ENCODE results near the gene ZBTB40.

Gene ZBTB40

GRCh38 chr1:22556391-22557104 lies 104.9 kb downstream of the ZBTB40 start:
- DNase-seq (ENCODE audit: low read depth), result no peak

DNA sequence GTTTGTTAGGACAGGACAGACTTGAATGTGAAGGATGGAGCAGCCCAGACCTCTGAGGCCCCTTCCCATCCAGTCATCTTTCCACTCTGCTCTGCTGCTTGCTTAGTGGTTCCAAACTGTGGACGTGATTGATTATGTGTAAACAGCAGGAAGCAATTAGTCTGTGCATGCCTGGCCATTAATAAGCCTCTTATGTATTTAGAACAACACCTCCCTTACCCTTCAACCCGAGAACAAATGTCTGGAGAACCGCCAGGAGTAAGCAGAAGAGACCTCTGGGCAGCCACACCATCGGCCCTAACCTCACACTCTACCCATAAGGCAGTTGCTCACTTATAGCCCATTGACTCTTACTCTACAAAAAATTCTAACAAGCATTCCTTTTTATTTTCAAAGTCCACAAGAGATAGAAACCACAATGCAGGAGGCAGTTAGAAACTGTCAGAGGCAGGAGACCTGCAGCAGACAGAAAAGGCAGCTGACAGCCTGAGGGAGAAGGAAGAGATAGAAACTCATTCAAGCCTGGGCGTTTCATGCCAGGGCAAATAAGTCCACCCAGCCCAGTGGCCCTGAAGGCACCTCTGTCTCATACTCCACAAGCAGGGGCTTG lies 105.8 kb downstream of the ZBTB40 start:
- DNase-seq (ENCODE audit: low read depth), result no peak

- no peak for DNase-seq (ENCODE audit: low read depth)
Observed at GRCh38 chr1:22562584-22563583, 111.2 kb downstream of the ZBTB40 start, which contains the start of gene EPHA8. EPHA8 (plus strand) TSS chr1:22563489; CDS start chr1:22563636, 147 bp downstream.

DNA sequence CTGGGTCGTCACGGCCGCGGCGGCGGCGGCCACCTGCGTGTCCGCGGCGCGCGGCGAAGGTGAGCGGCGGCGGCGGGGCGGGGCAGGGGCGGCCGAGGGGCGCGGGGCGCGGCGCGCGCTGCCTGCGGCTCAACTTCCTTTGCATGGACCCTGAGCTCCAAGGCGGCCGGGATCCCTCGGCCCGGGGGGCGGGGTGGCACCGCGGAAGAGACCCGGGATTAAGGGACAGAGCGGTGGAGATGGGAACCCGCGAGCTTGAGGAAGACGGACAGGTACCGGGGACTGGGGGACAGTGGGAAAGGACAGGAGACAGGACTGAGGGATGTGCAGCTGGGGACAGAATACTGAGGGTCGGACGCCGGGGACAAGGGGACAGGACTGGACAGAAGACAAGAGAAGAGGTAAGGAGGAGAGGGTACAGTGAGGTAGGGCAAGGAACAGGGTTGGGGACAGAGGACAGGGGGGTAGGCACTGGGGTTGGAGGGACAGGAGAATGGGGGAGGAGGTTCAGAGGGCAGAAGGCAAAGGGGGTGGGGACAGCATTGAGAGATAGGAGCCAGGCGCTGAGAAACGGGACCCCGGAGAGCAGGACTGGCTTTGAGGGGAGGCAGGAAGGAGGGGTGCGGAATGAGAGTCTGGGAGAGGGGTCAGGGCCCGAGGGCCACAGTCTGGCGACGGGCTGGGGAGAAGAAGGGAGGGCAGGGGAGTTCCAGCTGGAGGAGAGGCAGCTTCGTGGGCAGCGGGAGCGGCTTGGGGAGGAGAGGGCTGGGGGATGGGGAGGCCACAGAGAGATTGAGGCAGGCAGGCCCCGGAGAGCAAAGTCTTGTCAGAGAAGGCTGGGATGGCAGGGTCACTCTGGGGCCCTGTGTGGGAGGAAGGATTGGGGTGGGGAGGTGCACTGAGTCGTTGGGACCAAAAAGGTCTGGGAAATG lies 112.3 kb downstream of the ZBTB40 start:
- DNase-seq (ENCODE audit: low read depth), result no peak

DNA sequence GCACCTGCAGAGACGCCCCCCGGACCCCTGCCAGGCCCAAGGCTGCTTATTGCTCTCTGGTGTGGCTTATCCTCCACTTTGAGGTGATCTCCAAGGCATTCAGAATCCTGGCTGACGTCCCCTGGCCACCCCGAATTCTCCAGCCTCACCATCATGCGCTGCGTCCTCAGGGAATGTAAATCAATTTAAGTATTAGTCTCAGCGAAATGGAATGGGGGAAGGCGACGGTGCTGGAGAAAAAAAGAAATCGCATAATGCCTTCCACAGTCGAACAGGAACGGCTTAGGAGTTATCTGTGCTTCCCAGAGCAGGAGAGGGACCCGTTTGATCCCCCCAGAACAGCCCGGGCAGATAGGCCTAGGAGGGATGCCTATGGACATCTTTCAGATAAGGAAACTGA lies 114.5 kb downstream of the ZBTB40 start:
- DNase-seq (ENCODE audit: low read depth), result no peak

DNA sequence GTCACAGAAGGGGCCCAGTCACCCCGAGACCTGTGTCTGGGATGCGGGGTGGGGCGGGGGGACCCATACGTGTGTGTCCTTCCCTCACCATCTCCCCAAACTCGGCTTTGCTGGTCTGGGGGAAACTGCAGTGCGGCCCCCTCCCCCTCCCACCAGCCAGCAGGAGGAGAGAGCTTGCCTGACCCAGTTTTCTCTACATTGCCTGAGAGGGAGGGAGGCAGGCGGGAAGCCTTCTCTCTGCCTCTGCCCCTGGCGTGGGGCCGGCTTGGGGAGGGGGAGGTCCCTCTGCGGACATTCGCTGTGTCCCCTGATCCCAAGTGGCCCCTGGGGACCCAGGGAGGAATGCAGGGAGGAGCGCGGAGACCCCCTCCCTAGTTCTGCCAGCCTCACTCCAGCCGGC lies 115.5 kb downstream of the ZBTB40 start:
- DNase-seq (ENCODE audit: low read depth), result no peak

DNA sequence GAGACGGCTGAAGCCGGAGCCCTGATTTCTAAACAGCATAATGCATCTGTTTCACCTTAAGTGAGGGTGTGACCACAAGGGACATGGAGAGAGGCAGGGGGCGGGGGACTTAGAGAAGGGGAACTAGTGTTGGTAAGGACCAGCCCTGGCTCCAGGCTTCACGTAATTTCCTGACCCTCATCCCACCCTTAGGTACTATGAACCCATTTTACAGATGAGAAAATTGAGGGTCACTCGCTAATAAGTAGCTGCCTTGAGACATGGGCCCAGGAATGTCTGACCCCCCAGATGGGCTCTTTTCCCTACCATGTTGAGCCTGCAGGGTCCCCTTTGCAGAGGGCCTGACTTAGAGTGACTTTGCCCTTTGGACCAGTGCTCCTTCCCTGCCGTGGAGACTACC lies 116.3 kb downstream of the ZBTB40 start:
- DNase-seq (ENCODE audit: low read depth), result peak; percentile 11

- DNase-seq (ENCODE audit: low read depth), result no peak
Observed at GRCh38 chr1:22569269-22569668, 117.6 kb downstream of the ZBTB40 start.

- no peak for DNase-seq (ENCODE audit: low read depth)
Observed at GRCh38 chr1:22570140-22570909, 118.7 kb downstream of the ZBTB40 start.

DNA sequence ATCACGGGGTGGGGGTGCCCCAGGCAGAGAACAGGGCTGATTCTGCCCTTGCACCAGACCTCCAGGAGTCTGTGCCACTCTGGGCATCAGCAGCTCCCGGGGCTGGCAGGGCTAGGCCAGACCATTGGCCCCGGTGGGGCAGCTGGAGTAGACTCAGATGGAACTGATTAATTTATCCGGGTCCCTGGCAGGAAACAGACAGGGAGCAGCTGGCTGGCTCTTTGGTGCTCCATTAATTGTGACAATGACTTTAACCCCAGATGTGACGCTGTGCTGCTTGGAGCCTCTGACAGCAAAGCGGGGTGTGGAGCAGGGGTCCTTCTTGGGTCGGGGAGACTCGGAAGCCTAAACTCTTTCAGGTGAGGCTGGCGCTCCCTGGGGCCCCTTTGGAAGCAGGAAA lies 121.2 kb downstream of the ZBTB40 start:
- DNase-seq (ENCODE audit: low read depth), result no peak

GRCh38 chr1:22573237-22573636 lies 121.6 kb downstream of the ZBTB40 start:
- no peak for DNase-seq (ENCODE audit: low read depth)

DNA sequence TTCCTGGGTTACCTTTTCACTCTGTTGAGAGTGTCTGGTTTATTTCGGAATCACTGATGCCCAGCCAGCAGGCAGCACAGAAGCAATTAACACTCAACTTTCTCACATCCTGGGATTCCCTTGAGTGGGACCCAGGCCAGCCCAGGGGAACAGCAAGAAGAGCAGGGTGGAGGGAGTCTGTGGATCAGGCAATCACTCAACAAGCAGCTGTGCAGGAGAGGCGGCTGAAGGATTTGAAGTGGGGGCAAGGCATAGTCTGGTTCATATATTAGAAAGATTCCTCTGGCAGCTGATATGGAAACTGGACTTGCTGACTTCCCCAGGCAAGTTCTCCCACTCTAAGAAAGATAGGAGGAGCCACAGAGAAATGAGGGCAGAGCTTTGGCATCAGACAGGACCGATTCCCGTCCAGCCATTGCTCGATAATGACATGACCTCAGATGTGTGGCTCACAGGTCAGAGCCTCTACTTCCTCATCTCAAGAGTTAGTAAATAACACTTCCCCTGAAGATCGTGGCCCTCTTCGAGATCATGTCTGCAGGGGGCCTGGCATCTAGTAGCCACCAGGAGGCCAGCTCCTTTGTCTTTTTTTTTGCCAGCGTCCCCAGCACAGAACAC lies 124.0 kb downstream of the ZBTB40 start:
- peak; percentile 3 for DNase-seq (ENCODE audit: low read depth)

GRCh38 chr1:22576150-22576544 lies 124.5 kb downstream of the ZBTB40 start:
- DNase-seq (ENCODE audit: low read depth), result no peak

DNA sequence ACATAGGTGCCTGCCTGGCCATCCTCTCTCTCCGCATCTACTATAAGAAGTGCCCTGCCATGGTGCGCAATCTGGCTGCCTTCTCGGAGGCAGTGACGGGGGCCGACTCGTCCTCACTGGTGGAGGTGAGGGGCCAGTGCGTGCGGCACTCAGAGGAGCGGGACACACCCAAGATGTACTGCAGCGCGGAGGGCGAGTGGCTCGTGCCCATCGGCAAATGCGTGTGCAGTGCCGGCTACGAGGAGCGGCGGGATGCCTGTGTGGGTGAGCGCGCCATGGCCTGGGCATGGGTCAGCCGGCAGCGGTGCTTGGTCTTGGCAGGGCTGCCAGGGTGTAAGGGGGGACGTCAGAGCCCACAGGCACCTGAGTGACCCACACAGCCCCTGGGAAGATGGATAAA lies 125.0 kb downstream of the ZBTB40 start:
- DNase-seq (ENCODE audit: low read depth), result no peak

- no peak for DNase-seq (ENCODE audit: low read depth)
Observed at GRCh38 chr1:22578732-22579361, 127.2 kb downstream of the ZBTB40 start.

GRCh38 chr1:22579541-22580155 lies 128.0 kb downstream of the ZBTB40 start:
- DNase-seq (ENCODE audit: low read depth), result no peak
